Lung (tissue), 12 donors: ENCODE data around the gene TPX2. TPM values are rescaled to one million over a fixed set of nuclear protein-coding genes. Genes with fewer than 3 reads are reported as not detected.
A peak's percentile ranks its signal among the peaks of the same experiment; 100 is the strongest.

Experiments
- ATAC-seq: fragments of 200-7000 bp; cut with Tn5 transposase; one replicate; pipeline ENCODE4 v1.9.1; 2020; ENCODE audit warnings: moderate number of reproducible peaks; ENCODE audit not compliant: insufficient read depth, low FRiP score
- DNase-seq, 3 donors: peaks; one replicate each; pipeline ENCODE4 v3.0.0-alpha.2; 2013 to 2017
- H3K27ac ChIP-seq, 2 donors: one replicate each; pipeline ENCODE4 v1.5.1; 2013; ENCODE audit warnings: mild to moderate bottlenecking in 2 of 2, moderate library complexity in 2 of 2, control low read depth in 1 of 2, inconsistent platforms in 1 of 2, low read depth in 1 of 2, low read length in 1 of 2
- H3K27me3 ChIP-seq, 3 donors: one replicate each; pipeline ENCODE4 v1.5.1; 2013; ENCODE audit warnings: low read length in 2 of 3; ENCODE audit not compliant: control insufficient read depth in 3 of 3, insufficient read depth in 3 of 3
- H3K36me3 ChIP-seq, 4 donors: one replicate each; pipeline ENCODE4 v1.5.1; 2013; ENCODE audit warnings: low read length in 4 of 4, mild to moderate bottlenecking in 1 of 4, moderate library complexity in 1 of 4; ENCODE audit not compliant: control insufficient read depth in 4 of 4, insufficient read depth in 4 of 4
- H3K4me1 ChIP-seq, 5 donors: one replicate each; pipeline ENCODE4 v1.5.1; 2013; ENCODE audit warnings: low read length in 5 of 5, mild to moderate bottlenecking in 2 of 5, moderate library complexity in 1 of 5; ENCODE audit not compliant: control insufficient read depth in 5 of 5, insufficient read depth in 5 of 5
- H3K4me3 ChIP-seq: one replicate; pipeline ENCODE4 v1.5.1; 2013; ENCODE audit warnings: mild to moderate bottlenecking, control low read depth, moderate library complexity
- H3K9ac ChIP-seq, 2 donors: one replicate each; pipeline ENCODE4 v1.5.1; 2013; ENCODE audit warnings: low read length in 2 of 2, control low read depth in 1 of 2; ENCODE audit not compliant: insufficient read depth in 1 of 2
- H3K9me3 ChIP-seq, 4 donors: one replicate each; pipeline ENCODE4 v1.5.1; 2013; ENCODE audit warnings: low read length in 3 of 4, mild to moderate bottlenecking in 1 of 4, moderate library complexity in 1 of 4; ENCODE audit not compliant: control insufficient read depth in 4 of 4, insufficient read depth in 3 of 4
- WGBS, 2 donors: extraction: QIAGEN DNeasy Blood & Tissue Kit; methylation state at CpG; one replicate each; pipeline ENCODE4 v1.1.7; 2013; 5-methylcytosine and 5-hydroxymethylcytosine counted together
- polyA plus RNA-seq, 2 donors: library from polyadenylated mRNA; stranded (reverse); fragments of 200-250 nt; gene quantifications; one replicate each; pipeline ENCODE4 v1.2.1, GENCODE V29; 2013
- total RNA-seq, 2 donors: library from RNA; depleted of rRNA in 1 of 2; stranded (reverse); fragments of >200 nt in 1 of 2; gene quantifications; one replicate each; pipeline ENCODE4 v1.2.1, GENCODE V29; 2014 to 2021
- TF ChIP-seq, protein P1 (sequence below): IDR thresholded peaks from 2 replicates; pipeline ENCODE4 v1.5.1; 2012; ENCODE audit warnings: mild to moderate bottlenecking; ENCODE audit errors: control extremely low read depth, extremely low read depth
- donor health status: control.
- donor health status: control.
- donor health status: Bipolar disorder and iron deficiency.
- donor health status: healthy.
- donor health status: DM: yes; HTN: yes; CAD: no.

Gene TPX2
- total and polyA plus RNA-seq, 4 donors: 1.6 to 6.5 (median 2.0) TPM

DNA sequence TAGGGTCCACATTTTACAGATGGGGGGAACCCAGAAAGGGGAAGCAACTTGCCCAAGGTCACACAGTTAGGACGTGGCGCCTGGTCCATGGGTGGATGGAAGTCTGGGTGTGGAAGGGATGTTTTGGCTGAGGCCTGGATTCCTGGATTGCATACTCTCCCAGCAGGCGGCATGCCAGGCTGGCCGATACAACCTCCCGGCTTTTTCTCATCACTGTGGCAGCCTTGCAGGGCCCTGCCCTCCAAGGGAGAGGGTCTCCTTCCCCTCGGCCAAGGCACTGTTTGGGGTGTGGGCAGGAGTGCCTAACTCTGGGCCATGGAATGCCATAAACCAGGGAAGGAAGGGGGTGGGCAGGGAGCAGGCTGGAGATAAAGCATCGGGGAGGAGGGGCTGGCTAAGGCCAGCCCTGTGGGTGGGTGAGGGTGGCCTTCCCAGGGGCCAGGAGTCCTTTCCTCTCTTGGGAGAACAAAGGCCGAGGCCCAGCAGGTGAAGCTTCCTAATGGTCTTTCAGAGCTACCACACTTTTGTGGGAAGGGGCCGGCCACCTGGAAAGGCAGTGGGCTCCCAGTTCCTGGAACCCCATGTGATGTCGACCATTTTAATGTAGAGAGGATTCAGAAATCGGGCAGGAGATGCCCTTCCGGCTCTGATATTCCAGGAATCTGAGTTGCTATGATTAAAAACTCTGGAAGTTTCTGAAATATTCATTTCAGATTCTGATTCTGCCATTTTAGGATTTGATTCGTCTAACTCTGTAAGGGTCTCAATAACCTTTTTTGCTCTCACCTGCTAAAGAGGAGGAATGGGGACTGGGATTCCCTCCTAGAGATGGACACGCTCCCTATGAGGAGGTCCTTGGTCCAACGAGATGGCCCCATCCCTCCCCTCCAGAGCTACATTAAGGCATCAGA, 102.1 kb downstream of the TPX2 start:
- peak overlapping the region in 1 of 2 donors; percentile 34 for H3K27ac ChIP-seq
- H3K4me3 ChIP-seq: no peak overlapping the region
- H3K9ac ChIP-seq: no peak overlapping the region
- 74 to 77% methylated on average over 15 of the region's 15 CpGs for WGBS, 2 donors
- DNase-seq (peak in 1 of 3 donors; percentile 35), ATAC-seq (no peak)
- no peaks in the 10 kb centered on the region for H3K9me3 ChIP-seq
- H3K27me3 ChIP-seq: no peaks in the 10 kb centered on the region
- H3K4me1 ChIP-seq: peaks cover 3 to 75% (median 20%) of the 10 kb centered on the region in 5 donors
- H3K36me3 ChIP-seq: no peaks in the 10 kb centered on the region
- TF ChIP-seq, protein P1, sequence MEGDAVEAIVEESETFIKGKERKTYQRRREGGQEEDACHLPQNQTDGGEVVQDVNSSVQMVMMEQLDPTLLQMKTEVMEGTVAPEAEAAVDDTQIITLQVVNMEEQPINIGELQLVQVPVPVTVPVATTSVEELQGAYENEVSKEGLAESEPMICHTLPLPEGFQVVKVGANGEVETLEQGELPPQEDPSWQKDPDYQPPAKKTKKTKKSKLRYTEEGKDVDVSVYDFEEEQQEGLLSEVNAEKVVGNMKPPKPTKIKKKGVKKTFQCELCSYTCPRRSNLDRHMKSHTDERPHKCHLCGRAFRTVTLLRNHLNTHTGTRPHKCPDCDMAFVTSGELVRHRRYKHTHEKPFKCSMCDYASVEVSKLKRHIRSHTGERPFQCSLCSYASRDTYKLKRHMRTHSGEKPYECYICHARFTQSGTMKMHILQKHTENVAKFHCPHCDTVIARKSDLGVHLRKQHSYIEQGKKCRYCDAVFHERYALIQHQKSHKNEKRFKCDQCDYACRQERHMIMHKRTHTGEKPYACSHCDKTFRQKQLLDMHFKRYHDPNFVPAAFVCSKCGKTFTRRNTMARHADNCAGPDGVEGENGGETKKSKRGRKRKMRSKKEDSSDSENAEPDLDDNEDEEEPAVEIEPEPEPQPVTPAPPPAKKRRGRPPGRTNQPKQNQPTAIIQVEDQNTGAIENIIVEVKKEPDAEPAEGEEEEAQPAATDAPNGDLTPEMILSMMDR: no peak

DNA sequence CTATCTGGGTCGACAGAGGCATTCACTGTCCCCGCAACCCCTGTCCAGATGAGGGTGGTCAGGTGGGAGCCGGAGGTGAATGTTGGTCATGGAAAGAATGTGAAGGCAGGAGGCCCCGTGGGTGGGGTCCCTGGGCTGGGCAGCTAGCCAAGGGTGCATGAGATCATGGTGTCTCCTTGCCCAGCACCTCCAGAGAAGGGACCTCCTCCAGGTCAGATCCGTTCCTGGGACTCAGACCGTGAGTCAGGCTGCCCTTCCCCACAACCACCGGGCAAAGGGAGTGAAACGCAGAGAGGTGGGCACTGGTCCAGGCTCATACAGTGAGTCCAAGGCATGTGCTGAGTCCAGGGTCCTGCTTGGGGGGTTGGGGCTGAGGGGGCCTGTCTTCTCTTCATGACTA, 102.8 kb downstream of the TPX2 start:
- H3K27ac ChIP-seq: peak overlapping the region in 1 of 2 donors; percentile 27
- TF ChIP-seq, protein P1: no peak
- no peaks in the 10 kb centered on the region for H3K36me3 ChIP-seq
- DNase-seq: peak; percentile 45 to 51 (median 48)
- 56 to 58% methylated on average over 8 of the region's 8 CpGs for WGBS, 2 donors
- no peak overlapping the region for H3K9ac ChIP-seq
- no peaks in the 10 kb centered on the region for H3K27me3 ChIP-seq
- ATAC-seq: no peak
- no peaks in the 10 kb centered on the region for H3K9me3 ChIP-seq
- no peak overlapping the region for H3K4me3 ChIP-seq
- peaks cover 0 to 71% (median 20%) of the 10 kb centered on the region in 5 donors for H3K4me1 ChIP-seq

DNA sequence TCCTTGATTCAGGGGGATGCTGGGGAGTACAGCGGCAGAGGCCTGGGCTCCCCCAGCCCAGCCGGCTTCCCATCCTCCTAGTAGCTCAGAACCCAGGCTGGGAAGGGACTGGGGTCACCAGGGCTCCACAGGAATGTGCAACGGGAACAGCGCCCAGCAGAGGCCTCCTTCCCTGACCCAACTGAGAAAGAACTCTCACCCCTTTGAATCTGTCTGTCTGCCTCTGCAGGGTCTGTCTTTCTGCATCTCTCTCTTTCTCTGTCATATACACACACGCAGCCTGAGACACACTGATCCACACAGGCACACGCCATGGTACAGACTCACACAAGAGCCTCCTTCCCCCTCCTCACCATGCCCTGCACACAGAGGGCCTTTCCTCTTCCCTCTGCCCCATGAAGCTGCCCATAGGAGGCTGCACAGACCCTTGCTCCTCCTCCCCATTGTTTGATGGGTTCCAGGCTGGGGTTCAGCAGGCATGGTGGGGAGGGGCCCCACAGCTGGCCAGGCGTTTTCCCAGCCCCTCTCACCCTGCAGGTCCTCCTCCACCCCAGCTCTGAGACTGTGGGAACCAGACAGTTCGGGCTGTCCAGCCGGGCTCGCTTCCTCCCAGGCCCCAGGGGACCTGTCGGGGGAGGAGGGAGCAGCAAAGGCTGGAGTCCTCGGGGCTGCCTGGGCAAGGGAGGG, 103.5 kb downstream of the TPX2 start:
- Histone ChIP-seq H3K9ac (no peak overlapping the region), H3K9me3 (no peaks in the 10 kb centered on the region), H3K36me3 (no peaks in the 10 kb centered on the region), H3K4me3 (no peak overlapping the region), H3K27ac (peak overlapping the region; percentile 22 to 59), H3K4me1 (peaks cover 0 to 64% (median 20%) of the 10 kb centered on the region in 5 donors), H3K27me3 (no peaks in the 10 kb centered on the region)
- DNase-seq (peak; percentile 83 to 87 (median 84)), ATAC-seq (peak; percentile 5)
- TF ChIP-seq, protein P1: no peak
- WGBS, 2 donors: 67 to 78% methylated on average over 12 of the region's 12 CpGs
